Ascending aorta (tissue), 2 donors: ENCODE measurements around the gene PTPRA. TPM values are rescaled to one million over a fixed set of nuclear protein-coding genes. Genes with fewer than 3 reads are reported as not detected.
A peak's percentile ranks its signal among the peaks of the same experiment; 100 is the strongest.

ENCODE experiments used
- DNase-seq, 2 donors: peaks; one replicate each; pipeline ENCODE4 v3.0.0-alpha.2; 2019; ENCODE audit warnings: low spot score in 2 of 2
- H3K27ac ChIP-seq, 2 donors: fragments of 200-600 bp; sonication (generic); one replicate each; pipeline ENCODE4 v1.5.1; 2016 to 2017; ENCODE audit warnings: mild to moderate bottlenecking in 1 of 2
- H3K27me3 ChIP-seq: fragments of 200-600 bp; sonication (generic); one replicate; pipeline ENCODE4 v1.5.1; 2017
- H3K36me3 ChIP-seq, 2 donors: fragments of 200-600 bp; sonication (generic); one replicate each; pipeline ENCODE4 v1.5.1; 2016
- H3K4me1 ChIP-seq, 2 donors: fragments of 200-600 bp; sonication (generic); one replicate each; pipeline ENCODE4 v1.5.1; 2016 to 2017; ENCODE audit warnings: mild to moderate bottlenecking in 1 of 2
- H3K4me3 ChIP-seq, 2 donors: fragments of 200-600 bp; sonication (generic); one replicate each; pipeline ENCODE4 v1.5.1; 2016 to 2017; ENCODE audit warnings: mild to moderate bottlenecking in 1 of 2
- H3K9me3 ChIP-seq, 2 donors: fragments of 200-600 bp; sonication (generic); one replicate each; pipeline ENCODE4 v1.5.1; 2016
- intact Hi-C: fragments of 100-400 bp; cut with DNase I; formaldehyde crosslinking; loops from one replicate; pipeline ENCODE4 v1.15.1; 2023
- total RNA-seq: library from RNA; depleted of rRNA; stranded (reverse); fragments of >200 nt; gene quantifications from one replicate; pipeline ENCODE4 v1.1.0, GENCODE V29; 2016
- TF ChIP-seq, protein P1 (sequence below), 3 experiments: fragments of 200-600 bp in 2 of 3; fragments of 450-650 bp in 1 of 3; sonication (generic) in 2 of 3; IDR thresholded peaks; one replicate each; pipeline ENCODE4 v1.5.1; 2016 to 2019; ENCODE audit warnings: antibody characterized with exemption in 3 of 3, mild to moderate bottlenecking in 1 of 3, moderate library complexity in 1 of 3

The PTPRA gene
- total RNA-seq, 1 donor from 2014 or later, result 24.2 TPM

DNA sequence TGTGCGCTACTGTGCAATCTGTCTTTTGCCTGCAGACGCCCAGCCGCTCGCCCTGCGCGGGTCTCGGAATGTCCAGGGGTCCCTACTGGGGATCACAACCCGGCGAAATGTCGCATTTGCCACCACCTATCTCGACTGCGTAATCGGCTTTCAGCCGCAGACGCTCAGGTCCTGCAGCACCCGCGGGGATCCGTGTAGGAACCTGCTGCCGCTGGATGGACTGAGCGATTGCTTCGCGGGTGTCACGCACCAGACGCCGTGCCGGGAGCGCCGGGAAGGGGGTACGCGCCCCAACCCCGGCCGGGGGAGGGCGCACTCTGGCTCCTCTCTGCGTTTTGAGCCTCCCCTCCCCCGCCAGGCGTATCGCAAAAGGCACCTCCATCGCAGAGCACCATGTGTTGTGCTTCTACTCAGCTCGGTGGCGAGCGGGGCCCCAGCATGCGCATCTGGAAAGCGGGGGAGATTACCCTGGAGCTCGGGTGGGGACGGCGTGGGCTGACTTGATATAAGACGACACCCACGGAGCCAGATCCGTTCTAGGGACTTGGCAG lies 747 bp upstream of the PTPRA start:
- peak overlapping the region in 1 of 2 donors; percentile 66 for H3K27ac ChIP-seq
- peaks cover 4 to 8% of the 10 kb centered on the region in 2 donors for H3K4me1 ChIP-seq
- DNase-seq, result peak in 1 of 2 donors; percentile 77
- no peaks in the 10 kb centered on the region for H3K36me3 ChIP-seq
- no peaks in the 10 kb centered on the region for H3K27me3 ChIP-seq
- intact Hi-C loops, result loop anchor here (1.0 to 10.0 kb wide), 7 partner anchors 32 to 535 kb away; partner anchors contain the start of genes DNAAF9, EBF4, LZTS3 and NOP56
- H3K4me3 ChIP-seq, result peak overlapping the region; percentile 81 to 96
- no peaks in the 10 kb centered on the region for H3K9me3 ChIP-seq
- TF ChIP-seq, protein P1, sequence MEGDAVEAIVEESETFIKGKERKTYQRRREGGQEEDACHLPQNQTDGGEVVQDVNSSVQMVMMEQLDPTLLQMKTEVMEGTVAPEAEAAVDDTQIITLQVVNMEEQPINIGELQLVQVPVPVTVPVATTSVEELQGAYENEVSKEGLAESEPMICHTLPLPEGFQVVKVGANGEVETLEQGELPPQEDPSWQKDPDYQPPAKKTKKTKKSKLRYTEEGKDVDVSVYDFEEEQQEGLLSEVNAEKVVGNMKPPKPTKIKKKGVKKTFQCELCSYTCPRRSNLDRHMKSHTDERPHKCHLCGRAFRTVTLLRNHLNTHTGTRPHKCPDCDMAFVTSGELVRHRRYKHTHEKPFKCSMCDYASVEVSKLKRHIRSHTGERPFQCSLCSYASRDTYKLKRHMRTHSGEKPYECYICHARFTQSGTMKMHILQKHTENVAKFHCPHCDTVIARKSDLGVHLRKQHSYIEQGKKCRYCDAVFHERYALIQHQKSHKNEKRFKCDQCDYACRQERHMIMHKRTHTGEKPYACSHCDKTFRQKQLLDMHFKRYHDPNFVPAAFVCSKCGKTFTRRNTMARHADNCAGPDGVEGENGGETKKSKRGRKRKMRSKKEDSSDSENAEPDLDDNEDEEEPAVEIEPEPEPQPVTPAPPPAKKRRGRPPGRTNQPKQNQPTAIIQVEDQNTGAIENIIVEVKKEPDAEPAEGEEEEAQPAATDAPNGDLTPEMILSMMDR (IDR thresholded peaks at IDR 0.05), result no peak

DNA sequence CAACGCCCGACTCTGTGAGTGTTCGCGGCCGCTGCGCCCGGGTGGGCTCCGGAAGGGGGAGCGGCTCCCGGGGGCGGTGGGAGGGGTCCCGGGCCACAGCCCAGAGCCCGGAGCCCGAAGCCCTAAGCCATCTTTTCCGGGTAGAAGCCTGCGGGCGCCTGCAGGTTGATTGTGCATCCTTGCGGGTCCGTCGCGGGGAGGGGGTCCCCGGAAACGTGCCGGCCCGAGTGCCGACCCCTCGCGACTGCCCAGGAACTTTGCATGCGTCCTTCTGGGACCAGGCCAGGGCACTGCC lies 413 bp downstream of the PTPRA start:
- Histone ChIP-seq H3K9me3 (no peaks in the 10 kb centered on the region), H3K27me3 (no peaks in the 10 kb centered on the region), H3K4me3 (peak overlapping the region; percentile 81 to 96), H3K36me3 (no peaks in the 10 kb centered on the region), H3K4me1 (peaks cover 4 to 8% of the 10 kb centered on the region in 2 donors), H3K27ac (peak overlapping the region; percentile 62 to 66)
- intact Hi-C loops, result loop anchor here (1.0 to 10.0 kb wide), 7 partner anchors 33 to 534 kb away; partner anchors contain the start of genes DNAAF9, EBF4, LZTS3 and NOP56
- DNase-seq, result no peak
- TF ChIP-seq, protein P1 (IDR thresholded peaks at IDR 0.05), result no peak

DNA sequence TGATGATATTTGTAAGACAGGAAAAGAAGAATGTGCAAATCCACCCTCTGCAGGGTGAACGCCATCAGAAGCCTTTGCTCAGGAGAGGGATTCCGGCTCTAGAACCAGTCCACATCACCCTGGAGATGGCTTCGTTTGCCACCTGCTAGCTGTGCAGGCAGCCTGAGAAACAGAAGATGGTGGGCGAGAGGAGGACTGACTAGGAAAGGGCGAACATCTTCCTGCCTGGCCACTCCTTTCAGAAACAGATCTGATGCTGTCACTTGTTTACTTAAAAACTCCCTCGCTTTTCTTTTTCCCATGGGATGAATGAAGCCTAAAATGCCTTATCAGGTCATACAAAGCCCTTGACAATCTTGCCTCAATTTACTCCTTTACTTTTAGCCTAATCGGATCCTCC lies 1.2 kb downstream of the PTPRA start:
- H3K9me3 ChIP-seq, result no peaks in the 10 kb centered on the region
- no peak for DNase-seq
- H3K27ac ChIP-seq, result no peak overlapping the region
- H3K36me3 ChIP-seq, result no peaks in the 10 kb centered on the region
- no peaks in the 10 kb centered on the region for H3K27me3 ChIP-seq
- peak overlapping the region; percentile 81 to 96 for H3K4me3 ChIP-seq
- H3K4me1 ChIP-seq, result peaks cover 4 to 10% of the 10 kb centered on the region in 2 donors
- intact Hi-C loops, result loop anchor here (5.0 to 10.0 kb wide), 5 partner anchors 180 to 533 kb away; partner anchors contain the start of genes DNAAF9, EBF4, LZTS3 and NOP56
- TF ChIP-seq, protein P1 (IDR thresholded peaks at IDR 0.05), result no peak

DNA sequence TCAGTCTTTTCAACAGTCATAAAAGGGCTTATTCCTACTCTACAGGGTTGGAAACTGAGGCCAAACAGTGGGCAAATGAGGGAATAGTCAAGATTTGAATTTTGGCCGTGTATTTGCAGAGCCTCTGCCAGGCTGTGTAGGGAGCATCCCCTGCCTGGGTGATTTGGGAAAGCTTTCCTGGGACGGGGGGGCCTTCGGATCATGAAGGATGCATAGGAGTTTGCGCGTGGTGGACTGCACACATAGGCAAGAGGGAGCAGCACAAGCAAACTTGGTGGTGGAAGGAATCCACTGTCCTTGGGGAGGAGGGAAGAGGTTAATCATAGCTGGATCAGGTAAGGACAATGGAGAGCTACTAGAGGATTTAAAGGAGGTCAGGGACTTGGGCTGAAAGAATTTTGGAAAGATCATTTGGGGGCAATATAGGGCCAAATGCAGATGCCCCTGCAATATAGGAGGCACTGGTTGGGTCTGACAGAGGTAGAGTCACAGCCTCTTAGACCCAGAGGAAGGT lies 2.5 kb downstream of the PTPRA start:
- H3K36me3 ChIP-seq, result no peaks in the 10 kb centered on the region
- TF ChIP-seq, protein P1 (IDR thresholded peaks at IDR 0.05), result no peak
- no peaks in the 10 kb centered on the region for H3K27me3 ChIP-seq
- no peaks in the 10 kb centered on the region for H3K9me3 ChIP-seq
- no peak for DNase-seq
- intact Hi-C loops, result loop anchor here (10.0 kb wide), 2 partner anchors 181 to 299 kb away; partner anchors contain the start of genes EBF4 and LZTS3
- H3K4me3 ChIP-seq, result no peak overlapping the region
- no peak overlapping the region for H3K27ac ChIP-seq
- peaks cover 4 to 10% of the 10 kb centered on the region in 2 donors for H3K4me1 ChIP-seq

DNA sequence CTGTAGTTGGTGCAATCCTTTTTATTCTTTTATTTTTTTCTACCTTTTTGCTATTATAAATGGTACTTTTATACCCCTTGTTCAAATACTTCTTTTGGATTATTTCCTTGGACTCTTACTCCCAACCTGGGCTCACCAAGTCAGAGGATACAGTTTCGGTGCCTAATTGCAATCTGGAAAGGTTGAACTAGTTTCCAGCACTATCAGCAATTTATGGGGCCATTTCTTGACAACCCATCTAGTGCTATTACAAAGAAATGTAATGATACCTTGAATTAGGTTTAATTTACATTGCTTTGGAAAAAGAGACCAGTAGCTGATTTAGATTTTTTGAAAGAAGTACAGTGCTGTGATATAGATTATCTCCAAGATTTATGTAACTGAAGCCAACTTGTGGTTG lies 5.2 kb downstream of the PTPRA start:
- peaks cover 0 to 7% of the 10 kb centered on the region in 2 donors for H3K4me1 ChIP-seq
- TF ChIP-seq, protein P1 (IDR thresholded peaks at IDR 0.05), result no peak
- intact Hi-C loops, result loop anchor here (10.0 kb wide), 2 partner anchors 184 to 296 kb away; partner anchors contain the start of genes EBF4 and LZTS3

More for the DNA sequence above, 5.2 kb downstream of the PTPRA start:
- H3K9me3 ChIP-seq, result no peaks in the 10 kb centered on the region
- DNase-seq, result no peak
- no peaks in the 10 kb centered on the region for H3K36me3 ChIP-seq
- H3K4me3 ChIP-seq, result no peak overlapping the region
- H3K27ac ChIP-seq, result no peak overlapping the region
- H3K27me3 ChIP-seq, result no peaks in the 10 kb centered on the region
